CD4-positive, alpha-beta T cell (primary cell): ENCODE measurements around the gene SIX1. TPM values are rescaled to one million over a fixed set of nuclear protein-coding genes. Genes with fewer than 3 reads are reported as not detected.

ENCODE experiments used
- ATAC-seq: fragments of 200-7000 bp; cut with Tn5 transposase; one replicate; pipeline ENCODE4 v1.10.0; 2022; ENCODE audit warnings: mild to moderate bottlenecking; ENCODE audit not compliant: poor library complexity
- CTCF ChIA-PET: fragments of 350-600 bp; sonication (Branson Sonifier 250); formaldehyde crosslinking; loops from one replicate; lab custom pipeline; 2021; ENCODE audit warnings: antibody characterized with exemption, inconsistent platforms; lab: Charles Lee
- POLR2A ChIA-PET: fragments of 350-600 bp; sonication (Branson Sonifier 250); formaldehyde crosslinking; loops from one replicate; lab custom pipeline; 2021; ENCODE audit warnings: antibody characterized with exemption, inconsistent platforms; lab: Charles Lee
- DNase-seq, 14 experiments: peaks; one replicate each; pipeline ENCODE4 v3.0.0-alpha.2; 2013 to 2020; ENCODE audit warnings: mixed read lengths in 2 of 14
- H3K27ac ChIP-seq, 2 donors: one replicate each; pipeline versions ENCODE4 v1.5.1 to v1.7.0; 2013; ENCODE audit warnings: low read length in 2 of 2, low read depth in 1 of 2, mild to moderate bottlenecking in 1 of 2
- H3K27me3 ChIP-seq, 2 experiments: 1 replicate in 1 of 2; 2 replicates in 1 of 2; pipeline versions ENCODE4 v1.6.1 to v1.7.0; 2013; ENCODE audit warnings: low read length in 2 of 2, control low read depth in 1 of 2, mild to moderate bottlenecking in 1 of 2, moderate library complexity in 1 of 2; ENCODE audit not compliant: insufficient read depth in 2 of 2, control insufficient read depth in 1 of 2
- H3K36me3 ChIP-seq: one replicate; pipeline ENCODE4 v1.6.1; 2013; ENCODE audit warnings: low read length, control low read depth; ENCODE audit not compliant: insufficient read depth
- H3K4me1 ChIP-seq: one replicate; pipeline ENCODE4 v1.6.1; 2013; ENCODE audit warnings: low read length, control low read depth; ENCODE audit not compliant: insufficient read depth
- H3K4me3 ChIP-seq: one replicate; pipeline ENCODE4 v1.5.1; 2013; ENCODE audit warnings: mild to moderate bottlenecking, low read length, moderate library complexity
- H3K9me3 ChIP-seq, 2 experiments: 1 replicate in 1 of 2; 2 replicates in 1 of 2; pipeline versions ENCODE4 v1.6.1 to v1.7.0; 2013; ENCODE audit warnings: low read length in 2 of 2, mild to moderate bottlenecking in 2 of 2, control low read depth in 1 of 2, moderate library complexity in 1 of 2; ENCODE audit not compliant: control insufficient read depth in 1 of 2, insufficient read depth in 1 of 2
- H3K27ac Mint-ChIP-seq: one replicate; pipeline ENCODE4 v1.8.0; 2020; ENCODE audit warnings: mixed read lengths
- H3K27me3 Mint-ChIP-seq: one replicate; pipeline ENCODE4 v1.8.0; 2021; ENCODE audit warnings: mixed read lengths
- H3K36me3 Mint-ChIP-seq: one replicate; pipeline ENCODE4 v1.8.0; 2021; ENCODE audit warnings: low read depth, mixed read lengths
- H3K4me1 Mint-ChIP-seq: one replicate; pipeline ENCODE4 v1.8.0; 2021; ENCODE audit warnings: low read depth, mixed read lengths
- H3K4me3 Mint-ChIP-seq: one replicate; pipeline ENCODE4 v1.8.0; 2020; ENCODE audit warnings: mild to moderate bottlenecking, mixed read lengths
- H3K9me3 Mint-ChIP-seq: one replicate; pipeline ENCODE4 v1.8.0; 2020; ENCODE audit warnings: mixed read lengths
- intact Hi-C, 2 experiments: fragments of 100-400 bp; cut with DNase I in 1 of 2; cut with micrococcal nuclease in 1 of 2; formaldehyde crosslinking; loops; one replicate each; pipeline versions ENCODE4 v1.15.1 to v1.9.0; 2023 to 2025; cut with DNase I, micrococcal nuclease
- total RNA-seq, 174 experiments: library from RNA in 2 of 174; stranded (reverse) in 2 of 174; gene quantifications; one replicate each; pipeline ENCODE4 v1.2.3 and lab custom pipeline; 2021 to 2026
- TF ChIP-seq, protein P1 (sequence below): fragments of 200-600 bp; IDR thresholded peaks from one replicate; pipeline ENCODE4 v1.8.0; 2022; ENCODE audit warnings: antibody characterized with exemption, mild to moderate bottlenecking

SIX1 gene
- total RNA-seq, 2 experiments from 2014 or later, result not detected

DNA sequence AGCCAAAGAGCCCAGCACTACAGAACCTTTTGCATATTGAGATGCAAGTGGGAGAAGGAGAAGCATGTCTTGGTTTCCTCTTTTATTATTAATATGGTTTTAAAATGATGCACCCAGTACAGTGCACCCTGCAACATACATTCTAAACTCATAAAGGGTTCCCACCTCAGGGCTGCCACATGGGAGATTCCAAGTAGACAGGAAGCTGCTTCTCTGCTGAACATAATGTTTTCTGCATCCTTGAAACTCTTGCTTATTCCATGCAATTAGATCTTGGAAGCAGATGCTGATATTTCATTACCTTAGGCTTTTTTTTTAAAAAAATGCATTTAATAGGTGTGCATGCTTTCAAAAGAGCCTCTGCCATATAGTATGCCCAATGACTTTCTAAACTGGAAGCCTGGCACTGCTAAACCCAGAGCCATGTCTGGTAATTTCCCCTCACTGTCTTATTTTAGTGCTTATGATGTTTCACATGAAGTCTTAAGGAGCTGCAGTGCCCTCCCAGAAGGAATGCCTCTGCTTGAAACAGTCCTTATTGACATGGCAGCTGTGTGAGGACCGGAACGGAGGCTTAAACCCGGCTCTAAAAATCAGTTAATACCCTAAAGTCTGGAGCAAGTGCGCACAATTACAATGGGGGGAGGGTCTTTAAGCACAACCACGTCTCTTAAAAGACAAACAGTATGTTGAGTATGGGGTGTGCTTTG, 2.0 kb upstream of the SIX1 start:
- DNase-seq (no peak), ATAC-seq (no peak)
- TF ChIP-seq, protein P1, sequence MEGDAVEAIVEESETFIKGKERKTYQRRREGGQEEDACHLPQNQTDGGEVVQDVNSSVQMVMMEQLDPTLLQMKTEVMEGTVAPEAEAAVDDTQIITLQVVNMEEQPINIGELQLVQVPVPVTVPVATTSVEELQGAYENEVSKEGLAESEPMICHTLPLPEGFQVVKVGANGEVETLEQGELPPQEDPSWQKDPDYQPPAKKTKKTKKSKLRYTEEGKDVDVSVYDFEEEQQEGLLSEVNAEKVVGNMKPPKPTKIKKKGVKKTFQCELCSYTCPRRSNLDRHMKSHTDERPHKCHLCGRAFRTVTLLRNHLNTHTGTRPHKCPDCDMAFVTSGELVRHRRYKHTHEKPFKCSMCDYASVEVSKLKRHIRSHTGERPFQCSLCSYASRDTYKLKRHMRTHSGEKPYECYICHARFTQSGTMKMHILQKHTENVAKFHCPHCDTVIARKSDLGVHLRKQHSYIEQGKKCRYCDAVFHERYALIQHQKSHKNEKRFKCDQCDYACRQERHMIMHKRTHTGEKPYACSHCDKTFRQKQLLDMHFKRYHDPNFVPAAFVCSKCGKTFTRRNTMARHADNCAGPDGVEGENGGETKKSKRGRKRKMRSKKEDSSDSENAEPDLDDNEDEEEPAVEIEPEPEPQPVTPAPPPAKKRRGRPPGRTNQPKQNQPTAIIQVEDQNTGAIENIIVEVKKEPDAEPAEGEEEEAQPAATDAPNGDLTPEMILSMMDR, result no peak
- CTCF ChIA-PET, result no interaction called here
- H3K27ac ChIP-seq, result no peak overlapping the region
- POLR2A ChIA-PET, result interaction anchor here (1.3 kb wide), 1 partner anchor 11 kb away, joined by 3 read pairs; no protein-coding TSS in a partner anchor
- H3K4me3 Mint-ChIP-seq, result no peak overlapping the region
- H3K9me3 Mint-ChIP-seq, result no peaks in the 10 kb centered on the region
- no peaks in the 10 kb centered on the region for H3K36me3 ChIP-seq
- H3K27me3 ChIP-seq, result peaks cover 82 to 93% of the 10 kb centered on the region in 2 experiments
- peaks cover 0 to 30% of the 10 kb centered on the region in 2 experiments for H3K9me3 ChIP-seq
- H3K4me1 ChIP-seq, result peaks cover 60% of the 10 kb centered on the region
- intact Hi-C loops, result no loop called here
- no peak overlapping the region for H3K4me3 ChIP-seq
- H3K36me3 Mint-ChIP-seq, result no peaks in the 10 kb centered on the region
- peaks cover 89% of the 10 kb centered on the region for H3K27me3 Mint-ChIP-seq
- H3K4me1 Mint-ChIP-seq, result peaks cover 78% of the 10 kb centered on the region
- H3K27ac Mint-ChIP-seq, result no peak overlapping the region

- intact Hi-C loops, result no loop called here
- H3K27me3 ChIP-seq, result peaks cover 82 to 95% of the 10 kb centered on the region in 2 experiments
- Mint-ChIP-seq H3K9me3 (no peaks in the 10 kb centered on the region), H3K27me3 (peaks cover 88% of the 10 kb centered on the region), H3K36me3 (no peaks in the 10 kb centered on the region), H3K4me1 (peaks cover 71% of the 10 kb centered on the region), H3K27ac (no peak overlapping the region), H3K4me3 (no peak overlapping the region)
- peaks cover 53% of the 10 kb centered on the region for H3K4me1 ChIP-seq
- ChIA-PET CTCF (no interaction called here), POLR2A (interaction anchor here (1.3 kb wide), 1 partner anchor 10 kb away, joined by 3 read pairs; no protein-coding TSS in a partner anchor)
- H3K4me3 ChIP-seq, result no peak overlapping the region
- no peak for ATAC-seq
- peaks cover 0 to 24% of the 10 kb centered on the region in 2 experiments for H3K9me3 ChIP-seq
- H3K36me3 ChIP-seq, result no peaks in the 10 kb centered on the region
- no peak for DNase-seq
- TF ChIP-seq, protein P1, result no peak
- H3K27ac ChIP-seq, result no peak overlapping the region
Measured at GRCh38 chr14:60650373-60650961, 1.2 kb upstream of the SIX1 start.

DNA sequence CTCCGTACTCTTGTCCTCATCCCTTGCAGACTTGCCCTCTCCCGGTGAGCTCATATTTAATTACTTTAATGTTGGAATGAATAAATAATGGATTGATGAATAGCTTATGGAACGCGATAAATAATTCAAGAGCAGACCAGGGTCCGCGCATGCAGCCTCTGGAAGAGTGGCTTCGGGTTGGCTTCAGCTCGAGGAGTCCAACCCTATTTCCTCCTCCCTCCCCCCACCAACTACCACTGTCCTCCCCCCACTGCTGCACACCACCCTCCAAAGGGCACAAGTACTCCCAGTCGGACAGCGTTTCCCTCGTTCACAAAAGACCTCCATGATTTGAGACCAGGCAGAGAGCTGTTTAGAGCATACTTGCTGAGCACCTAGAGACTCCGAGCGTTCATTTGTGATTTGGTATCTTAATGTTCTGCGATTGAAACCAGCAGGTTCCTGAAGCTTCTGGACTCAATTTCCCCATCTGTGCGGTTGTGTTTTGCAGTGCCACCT, 647 bp upstream of the SIX1 start:
- no peaks in the 10 kb centered on the region for H3K36me3 ChIP-seq
- H3K27me3 ChIP-seq, result peaks cover 77 to 100% of the 10 kb centered on the region in 2 experiments
- peaks cover 88% of the 10 kb centered on the region for H3K27me3 Mint-ChIP-seq
- peaks cover 66% of the 10 kb centered on the region for H3K4me1 Mint-ChIP-seq
- H3K27ac ChIP-seq, result no peak overlapping the region
- H3K9me3 Mint-ChIP-seq, result no peaks in the 10 kb centered on the region
- no peak overlapping the region for H3K27ac Mint-ChIP-seq
- intact Hi-C loops, result no loop called here
- TF ChIP-seq, protein P1, result no peak
- H3K36me3 Mint-ChIP-seq, result no peaks in the 10 kb centered on the region
- H3K9me3 ChIP-seq, result peaks cover 0 to 21% of the 10 kb centered on the region in 2 experiments
- H3K4me1 ChIP-seq, result peaks cover 47% of the 10 kb centered on the region
- H3K4me3 ChIP-seq, result no peak overlapping the region
- ChIA-PET POLR2A (interaction anchor here (1.3 kb wide), 1 partner anchor 10 kb away, joined by 3 read pairs; no protein-coding TSS in a partner anchor), CTCF (no interaction called here)
- peak overlapping the region; percentile 46 for H3K4me3 Mint-ChIP-seq
- no peak for DNase-seq
- ATAC-seq, result no peak
